ENCODE measurements around the gene FERMT3. TPM values are rescaled to one million over a fixed set of nuclear protein-coding genes. Genes with fewer than 3 reads are reported as not detected.

The FERMT3 gene
- total and polyA plus RNA-seq, 2 of the 13 experiments (the other 11 are each of a cell fraction or from before 2014, with no cell fraction given): 0.29 TPM; not detected in 1

DNA sequence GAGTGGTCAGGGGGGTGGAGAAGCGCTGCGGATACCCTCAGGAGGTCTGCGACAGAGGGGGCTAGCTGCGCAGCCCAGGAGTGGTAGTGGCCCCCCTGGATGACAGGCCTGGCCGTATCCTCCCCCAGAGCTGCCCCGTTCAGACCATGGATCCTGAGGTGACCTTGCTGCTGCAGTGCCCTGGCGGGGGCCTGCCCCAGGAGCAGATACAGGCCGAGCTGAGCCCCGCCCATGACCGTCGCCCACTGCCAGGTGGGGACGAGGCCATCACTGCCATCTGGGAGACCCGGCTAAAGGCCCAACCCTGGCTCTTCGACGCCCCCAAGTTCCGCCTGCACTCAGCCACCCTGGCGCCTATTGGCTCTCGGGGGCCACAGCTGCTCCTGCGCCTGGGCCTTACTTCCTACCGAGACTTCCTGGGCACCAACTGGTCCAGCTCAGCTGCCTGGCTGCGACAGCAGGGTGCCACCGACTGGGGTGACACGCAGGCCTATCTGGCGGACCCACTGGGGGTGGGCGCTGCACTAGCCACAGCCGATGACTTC is 20.1 kb downstream of the FERMT3 start (continued):
- TF ChIP-seq AHDC1 (CRISPR knock-in tag; IDR thresholded peaks at IDR 0.05; ENCODE audit: borderline replicate concordance) (no peak; the same call in 1 of the 2 replicates), SP5 (CRISPR knock-in tag; IDR thresholded peaks at IDR 0.05; ENCODE audit: borderline replicate concordance, low read depth) (no peak), ZNF431 (CRISPR knock-in tag; IDR thresholded peaks at IDR 0.05; ENCODE audit: borderline replicate concordance, low read depth) (no peak), SRY (CRISPR knock-in tag; IDR thresholded peaks at IDR 0.05) (peak; percentile 48; the same call in 1 of the 2 replicates), ZNF891 (CRISPR knock-in tag; IDR thresholded peaks at IDR 0.05) (0 out of 2 replicates have a peak, but pooled peaks have one; percentile 50), HNF1A (IDR thresholded peaks at IDR 0.05; ENCODE audit: low read depth) (no peak), HNF1A (CRISPR knock-in tag; IDR thresholded peaks at IDR 0.05; ENCODE audit: borderline replicate concordance) (no peak), ZFP1 (CRISPR knock-in tag; IDR thresholded peaks at IDR 0.05) (no peak)
- TF ChIP-seq, protein P1, sequence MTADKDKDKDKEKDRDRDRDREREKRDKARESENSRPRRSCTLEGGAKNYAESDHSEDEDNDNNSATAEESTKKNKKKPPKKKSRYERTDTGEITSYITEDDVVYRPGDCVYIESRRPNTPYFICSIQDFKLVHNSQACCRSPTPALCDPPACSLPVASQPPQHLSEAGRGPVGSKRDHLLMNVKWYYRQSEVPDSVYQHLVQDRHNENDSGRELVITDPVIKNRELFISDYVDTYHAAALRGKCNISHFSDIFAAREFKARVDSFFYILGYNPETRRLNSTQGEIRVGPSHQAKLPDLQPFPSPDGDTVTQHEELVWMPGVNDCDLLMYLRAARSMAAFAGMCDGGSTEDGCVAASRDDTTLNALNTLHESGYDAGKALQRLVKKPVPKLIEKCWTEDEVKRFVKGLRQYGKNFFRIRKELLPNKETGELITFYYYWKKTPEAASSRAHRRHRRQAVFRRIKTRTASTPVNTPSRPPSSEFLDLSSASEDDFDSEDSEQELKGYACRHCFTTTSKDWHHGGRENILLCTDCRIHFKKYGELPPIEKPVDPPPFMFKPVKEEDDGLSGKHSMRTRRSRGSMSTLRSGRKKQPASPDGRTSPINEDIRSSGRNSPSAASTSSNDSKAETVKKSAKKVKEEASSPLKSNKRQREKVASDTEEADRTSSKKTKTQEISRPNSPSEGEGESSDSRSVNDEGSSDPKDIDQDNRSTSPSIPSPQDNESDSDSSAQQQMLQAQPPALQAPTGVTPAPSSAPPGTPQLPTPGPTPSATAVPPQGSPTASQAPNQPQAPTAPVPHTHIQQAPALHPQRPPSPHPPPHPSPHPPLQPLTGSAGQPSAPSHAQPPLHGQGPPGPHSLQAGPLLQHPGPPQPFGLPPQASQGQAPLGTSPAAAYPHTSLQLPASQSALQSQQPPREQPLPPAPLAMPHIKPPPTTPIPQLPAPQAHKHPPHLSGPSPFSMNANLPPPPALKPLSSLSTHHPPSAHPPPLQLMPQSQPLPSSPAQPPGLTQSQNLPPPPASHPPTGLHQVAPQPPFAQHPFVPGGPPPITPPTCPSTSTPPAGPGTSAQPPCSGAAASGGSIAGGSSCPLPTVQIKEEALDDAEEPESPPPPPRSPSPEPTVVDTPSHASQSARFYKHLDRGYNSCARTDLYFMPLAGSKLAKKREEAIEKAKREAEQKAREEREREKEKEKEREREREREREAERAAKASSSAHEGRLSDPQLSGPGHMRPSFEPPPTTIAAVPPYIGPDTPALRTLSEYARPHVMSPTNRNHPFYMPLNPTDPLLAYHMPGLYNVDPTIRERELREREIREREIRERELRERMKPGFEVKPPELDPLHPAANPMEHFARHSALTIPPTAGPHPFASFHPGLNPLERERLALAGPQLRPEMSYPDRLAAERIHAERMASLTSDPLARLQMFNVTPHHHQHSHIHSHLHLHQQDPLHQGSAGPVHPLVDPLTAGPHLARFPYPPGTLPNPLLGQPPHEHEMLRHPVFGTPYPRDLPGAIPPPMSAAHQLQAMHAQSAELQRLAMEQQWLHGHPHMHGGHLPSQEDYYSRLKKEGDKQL (CRISPR knock-in tag; IDR thresholded peaks at IDR 0.05; ENCODE audit: low read depth): no peak
